DMS53 treated with DMSO at 0.1 percent for 48 hours (cell line): ENCODE measurements around the gene OLFML3.

Source experiments
- DNase-seq: peaks from one replicate; lab custom pipeline; 2025; ENCODE audit not compliant: unreplicated experiment; lab: John Stamatoyannopoulos, UW

OLFML3 gene

GRCh38 chr1:113949007-113949406 is 30.3 kb upstream of the OLFML3 start:
- DNase-seq = no peak

- no peak for DNase-seq
Measured at GRCh38 chr1:113950908-113951307, 28.4 kb upstream of the OLFML3 start.

GRCh38 chr1:113951719-113952118 is 27.6 kb upstream of the OLFML3 start:
- DNase-seq = no peak

- no peak for DNase-seq
Measured at GRCh38 chr1:113957984-113958383, 21.3 kb upstream of the OLFML3 start.

- DNase-seq = no peak
Measured at GRCh38 chr1:113958691-113959090, 20.6 kb upstream of the OLFML3 start.

- DNase-seq = no peak
Measured at GRCh38 chr1:113963281-113963906, 15.9 kb upstream of the OLFML3 start.

GRCh38 chr1:113965703-113966412 is 13.4 kb upstream of the OLFML3 start:
- DNase-seq = no peak

GRCh38 chr1:113972954-113973353 is 6.3 kb upstream of the OLFML3 start:
- DNase-seq = no peak

GRCh38 chr1:113975211-113975895 is 3.9 kb upstream of the OLFML3 start:
- no peak for DNase-seq

GRCh38 chr1:113976609-113977278 is 2.5 kb upstream of the OLFML3 start:
- DNase-seq = peak; percentile 7

GRCh38 chr1:113977906-113978305 is 1.4 kb upstream of the OLFML3 start:
- no peak for DNase-seq

GRCh38 chr1:113980110-113980509 is 836 bp downstream of the OLFML3 start:
- no peak for DNase-seq

- DNase-seq = no peak
Measured at GRCh38 chr1:113981962-113982931, 3.0 kb downstream of the OLFML3 start.

GRCh38 chr1:113982949-113983348 is 3.7 kb downstream of the OLFML3 start:
- no peak for DNase-seq

- no peak for DNase-seq
Measured at GRCh38 chr1:113983391-113983790, 4.1 kb downstream of the OLFML3 start.

- no peak for DNase-seq
Measured at GRCh38 chr1:113983826-113984225, 4.6 kb downstream of the OLFML3 start.

- DNase-seq = peak; percentile 94
Measured at GRCh38 chr1:113984710-113985109, 5.4 kb downstream of the OLFML3 start.

- DNase-seq = no peak
Measured at GRCh38 chr1:113986802-113987201, 7.5 kb downstream of the OLFML3 start.

GRCh38 chr1:113987259-113987658 is 8.0 kb downstream of the OLFML3 start:
- no peak for DNase-seq

- no peak for DNase-seq
Measured at GRCh38 chr1:113990530-113990929, 11.3 kb downstream of the OLFML3 start.

GRCh38 chr1:113990961-113991360 is 11.7 kb downstream of the OLFML3 start:
- DNase-seq = no peak
